Osteoblast (primary cell): ENCODE results near the gene GNAI3. TPM values are rescaled to one million over a fixed set of nuclear protein-coding genes. Genes with fewer than 3 reads are reported as not detected.

Source experiments
- DNase-seq: peaks from one replicate; pipeline ENCODE4 v3.0.0; 2011; ENCODE audit warnings: low spot score, mixed read lengths; ENCODE audit not compliant: insufficient read length; ENCODE audit errors: missing footprints
- H2AFZ ChIP-seq: 2 replicates; pipeline ENCODE4 v1.6.0; 2011; ENCODE audit warnings: mild to moderate bottlenecking, low read length
- H3K27ac ChIP-seq: 2 replicates; pipeline ENCODE4 v1.5.1; 2011; ENCODE audit warnings: mild to moderate bottlenecking, low read depth, low read length, moderate library complexity
- H3K27me3 ChIP-seq: 2 replicates; pipeline ENCODE4 v1.6.0; 2012; ENCODE audit warnings: mild to moderate bottlenecking, control low read depth, inconsistent platforms, low read length, moderate library complexity; ENCODE audit not compliant: insufficient read depth
- H3K36me3 ChIP-seq: 2 replicates; pipeline ENCODE4 v1.5.1; 2011; ENCODE audit warnings: mild to moderate bottlenecking, low read length, control low read depth, moderate library complexity; ENCODE audit not compliant: insufficient read depth
- H3K4me1 ChIP-seq: 2 replicates; pipeline ENCODE4 v1.5.1; 2011; ENCODE audit warnings: mild to moderate bottlenecking, low read length, control low read depth, moderate library complexity; ENCODE audit not compliant: insufficient read depth
- H3K4me2 ChIP-seq: 2 replicates; pipeline ENCODE4 v1.6.0; 2011; ENCODE audit warnings: mild to moderate bottlenecking, low read length; ENCODE audit not compliant: insufficient read depth
- H3K4me3 ChIP-seq: fragments of 200-600 bp; sonication (generic); 3 replicates; pipeline ENCODE4 v1.5.1; 2012; ENCODE audit warnings: mild to moderate bottlenecking, low read length, inconsistent platforms; ENCODE audit not compliant: insufficient read depth
- H3K79me2 ChIP-seq: 2 replicates; pipeline ENCODE4 v1.6.0; 2012; ENCODE audit warnings: mild to moderate bottlenecking, low read length, control low read depth, inconsistent platforms; ENCODE audit not compliant: insufficient read depth
- H3K9me3 ChIP-seq: 2 replicates; pipeline ENCODE4 v1.5.1; 2011; ENCODE audit warnings: low read depth, low read length, control low read depth
- H4K20me1 ChIP-seq: 2 replicates; pipeline ENCODE4 v1.6.0; 2012; ENCODE audit warnings: mild to moderate bottlenecking, low read length, control low read depth; ENCODE audit not compliant: insufficient read depth
- total RNA-seq: library from RNA; depleted of rRNA; stranded (reverse); fragments of >200 nt; gene quantifications from 2 replicates; pipeline ENCODE4 v1.2.3, GENCODE V29; 2012
- TF ChIP-seq, protein P1 (sequence below): IDR thresholded peaks from 2 replicates; pipeline ENCODE4 v1.5.1; 2011; ENCODE audit warnings: mild to moderate bottlenecking, low read depth, low read length, moderate library complexity; ENCODE audit errors: extremely low read depth

Gene GNAI3
- total RNA-seq, 1 donor: 14.1 TPM

DNA sequence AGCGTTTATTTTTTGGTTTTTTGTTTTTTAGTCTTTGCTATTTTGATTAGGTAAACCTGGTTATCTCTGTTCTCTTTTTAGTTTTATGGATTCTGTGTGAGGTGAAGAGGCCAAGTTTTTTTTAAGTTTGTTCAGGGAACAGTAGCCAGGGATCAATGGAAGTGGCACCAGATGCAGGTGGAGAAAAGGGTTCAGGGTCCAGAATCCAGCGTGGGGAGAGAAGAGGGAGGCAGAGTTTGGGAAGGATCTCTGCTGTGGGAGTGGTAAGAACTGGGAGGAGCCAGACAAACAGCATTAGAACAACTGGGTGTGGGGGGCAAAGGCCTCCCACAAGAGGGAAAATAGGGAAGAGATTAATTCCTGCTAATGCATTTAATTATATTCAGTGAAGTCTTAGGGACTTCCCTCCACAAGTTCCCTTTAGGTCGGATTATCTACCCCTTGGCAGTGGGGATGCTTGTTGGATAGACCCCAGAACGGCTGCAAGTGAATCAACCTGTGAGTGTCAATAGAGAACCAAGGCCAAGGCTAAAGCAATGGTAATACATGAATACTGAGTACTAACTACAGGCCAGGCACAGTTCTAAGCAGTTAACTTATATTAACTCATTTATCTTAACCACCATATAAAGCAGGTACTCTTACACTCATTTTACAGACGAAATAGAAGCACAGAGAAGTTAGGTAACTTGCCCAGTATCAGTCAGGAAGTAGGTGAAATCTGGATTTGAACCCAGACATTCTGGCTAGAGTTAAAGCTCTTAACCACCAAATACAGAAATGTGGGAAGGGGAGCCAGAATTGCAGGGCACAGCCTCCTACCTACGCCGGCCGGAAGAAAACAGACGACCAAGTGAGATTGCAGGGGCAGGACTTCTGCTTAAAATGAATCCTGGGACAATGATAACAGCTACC is 70.5 kb downstream of the GNAI3 start:
- no peaks in the 10 kb centered on the region for H3K9me3 ChIP-seq
- H3K4me3 ChIP-seq: peak overlapping the region; percentile 97
- no peaks in the 10 kb centered on the region for H3K36me3 ChIP-seq
- peak overlapping the region; percentile 56 for H2AFZ ChIP-seq
- peaks cover 27% of the 10 kb centered on the region for H4K20me1 ChIP-seq
- peak overlapping the region; percentile 93 for H3K27ac ChIP-seq
- no peaks in the 10 kb centered on the region for H3K27me3 ChIP-seq
- peaks cover 50% of the 10 kb centered on the region for H3K4me1 ChIP-seq
- DNase-seq: no peak
- H3K4me2 ChIP-seq: peak overlapping the region; percentile 98
- peaks cover 41% of the 10 kb centered on the region for H3K79me2 ChIP-seq
- TF ChIP-seq, protein P1, sequence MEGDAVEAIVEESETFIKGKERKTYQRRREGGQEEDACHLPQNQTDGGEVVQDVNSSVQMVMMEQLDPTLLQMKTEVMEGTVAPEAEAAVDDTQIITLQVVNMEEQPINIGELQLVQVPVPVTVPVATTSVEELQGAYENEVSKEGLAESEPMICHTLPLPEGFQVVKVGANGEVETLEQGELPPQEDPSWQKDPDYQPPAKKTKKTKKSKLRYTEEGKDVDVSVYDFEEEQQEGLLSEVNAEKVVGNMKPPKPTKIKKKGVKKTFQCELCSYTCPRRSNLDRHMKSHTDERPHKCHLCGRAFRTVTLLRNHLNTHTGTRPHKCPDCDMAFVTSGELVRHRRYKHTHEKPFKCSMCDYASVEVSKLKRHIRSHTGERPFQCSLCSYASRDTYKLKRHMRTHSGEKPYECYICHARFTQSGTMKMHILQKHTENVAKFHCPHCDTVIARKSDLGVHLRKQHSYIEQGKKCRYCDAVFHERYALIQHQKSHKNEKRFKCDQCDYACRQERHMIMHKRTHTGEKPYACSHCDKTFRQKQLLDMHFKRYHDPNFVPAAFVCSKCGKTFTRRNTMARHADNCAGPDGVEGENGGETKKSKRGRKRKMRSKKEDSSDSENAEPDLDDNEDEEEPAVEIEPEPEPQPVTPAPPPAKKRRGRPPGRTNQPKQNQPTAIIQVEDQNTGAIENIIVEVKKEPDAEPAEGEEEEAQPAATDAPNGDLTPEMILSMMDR: no peak

DNA sequence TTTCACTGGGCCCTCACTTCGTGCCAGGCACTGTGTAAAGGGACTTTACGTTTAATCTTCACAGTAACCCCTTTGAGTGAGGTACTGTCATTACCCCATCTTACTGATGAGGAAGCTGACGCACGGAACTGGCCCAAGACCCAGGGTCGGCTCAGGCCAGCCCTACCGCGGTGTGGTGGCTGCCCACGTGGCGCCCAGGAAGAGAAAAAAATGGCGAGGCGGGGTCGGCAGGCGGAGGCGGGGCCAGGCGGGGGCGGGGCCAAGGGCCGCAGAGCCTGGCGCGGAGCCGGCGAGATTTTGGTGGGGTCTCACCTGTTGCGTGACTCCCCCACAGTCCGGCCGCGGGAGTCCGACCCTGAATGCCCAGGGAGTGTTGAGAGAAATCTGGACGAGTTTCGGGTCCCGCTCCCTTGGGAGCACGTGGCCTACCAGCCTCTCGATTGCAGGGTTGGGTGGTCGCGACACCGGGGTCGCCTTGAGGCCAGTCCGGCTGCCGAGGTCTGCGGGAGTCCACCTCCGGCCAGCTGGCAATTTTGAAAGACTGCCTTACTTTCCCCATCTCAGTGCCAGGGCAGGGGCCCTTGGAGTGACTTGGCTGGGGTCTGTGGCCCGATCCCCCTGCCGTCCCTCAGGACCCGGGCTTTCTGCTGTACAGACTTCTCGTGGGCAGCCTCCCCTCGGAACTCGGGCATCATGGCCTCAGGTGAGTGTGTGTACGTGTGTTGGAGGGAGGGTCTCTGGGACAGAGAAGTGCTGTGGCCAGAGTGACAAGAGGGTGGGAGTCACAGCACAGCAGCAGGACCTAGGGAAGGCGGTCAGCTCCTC is 71.4 kb downstream of the GNAI3 start, which contains the start of the genes AMPD2 and GNAT2:
TSS of gene AMPD2 (plus strand) at position 262 of the 825 bp plus-strand sequence. CDS start 1,339 bp downstream, outside the sequence.
TSS of gene GNAT2 (minus strand) at position 41 of the 825 bp plus-strand sequence. CDS start 6,746 bp downstream, outside the sequence.
- Histone ChIP-seq H4K20me1 (peaks cover 35% of the 10 kb centered on the region), H3K36me3 (no peaks in the 10 kb centered on the region), H3K27me3 (no peaks in the 10 kb centered on the region), H3K79me2 (peaks cover 50% of the 10 kb centered on the region), H3K9me3 (no peaks in the 10 kb centered on the region), H3K4me1 (peaks cover 53% of the 10 kb centered on the region), H3K4me3 (peak within 1 kb of the TSS; percentile 97), H3K4me2 (peak within 1 kb of the TSS; percentile 98), H3K27ac (peak within 1 kb of the TSS; percentile 93), H2AFZ (peak within 1 kb of the TSS; percentile 80)
- peak; percentile 93 for DNase-seq
- TF ChIP-seq, protein P1: no peak

DNA sequence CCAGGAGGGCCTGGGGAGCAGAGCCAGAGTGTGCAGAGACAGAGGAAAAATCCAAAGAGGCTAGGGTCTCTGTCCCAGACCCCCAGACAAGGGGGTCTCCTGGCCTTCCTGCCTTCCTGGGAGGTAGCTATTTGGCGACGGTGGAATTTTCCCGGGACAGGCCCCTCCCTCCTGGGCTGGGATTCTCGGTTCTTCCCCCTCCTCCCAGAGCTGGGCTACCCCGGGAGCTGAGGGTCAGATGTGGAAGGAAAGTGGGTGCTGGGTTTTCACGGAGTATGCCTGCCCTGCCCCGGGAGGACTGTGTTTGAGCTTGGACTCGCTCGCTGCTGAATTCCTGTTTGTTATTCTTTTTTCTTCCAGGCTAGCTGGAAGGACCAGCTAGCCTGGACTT is 72.0 kb downstream of the GNAI3 start:
- DNase-seq: peak; percentile 95
- Histone ChIP-seq H3K4me3 (peak overlapping the region; percentile 97), H3K36me3 (no peaks in the 10 kb centered on the region), H3K4me1 (peaks cover 53% of the 10 kb centered on the region), H3K4me2 (peak overlapping the region; percentile 98), H3K27me3 (no peaks in the 10 kb centered on the region), H2AFZ (peak overlapping the region; percentile 80), H3K9me3 (no peaks in the 10 kb centered on the region), H3K27ac (peak overlapping the region; percentile 93), H3K79me2 (peaks cover 56% of the 10 kb centered on the region), H4K20me1 (peaks cover 41% of the 10 kb centered on the region)
- TF ChIP-seq, protein P1: no peak
